SU-DHL-6 (cell line): ENCODE measurements around the gene PPARA.

Source experiments
- H2AFZ ChIP-seq: fragments of 200-600 bp; sonication (generic); 2 replicates; pipeline ENCODE4 v1.6.1; 2014; ENCODE audit warnings: low read depth, mild to moderate bottlenecking, moderate library complexity, mixed read lengths, antibody characterized with exemption, low read length; ENCODE audit not compliant: severe bottlenecking
- H3F3A ChIP-seq: fragments of 200-600 bp; shearing (Covaris generic); 2 replicates; pipeline ENCODE4 v1.6.0; 2016; ENCODE audit warnings: antibody characterized with exemption, mild to moderate bottlenecking; ENCODE audit not compliant: insufficient read depth
- H3K27ac ChIP-seq: fragments of 200-600 bp; sonication (generic); 2 replicates; pipeline ENCODE4 v1.5.1; 2016; ENCODE audit warnings: low read depth, mild to moderate bottlenecking, low read length, moderate library complexity, mixed read lengths
- H3K27me3 ChIP-seq: fragments of 200-600 bp; sonication (generic), shearing (Covaris generic); 2 replicates; pipeline ENCODE4 v1.6.0; 2014; ENCODE audit warnings: mild to moderate bottlenecking, low read length
- H3K36me3 ChIP-seq: fragments of 200-600 bp; sonication (generic); 2 replicates; pipeline ENCODE4 v1.6.1; 2014; ENCODE audit warnings: mild to moderate bottlenecking, low read length, mixed read lengths
- H3K4me2 ChIP-seq: fragments of 300-600, 200-600 bp; shearing (Covaris generic), sonication (generic); 2 replicates; pipeline ENCODE4 v1.6.0; 2014; ENCODE audit warnings: low read length, low read depth, mild to moderate bottlenecking; ENCODE audit not compliant: poor library complexity, severe bottlenecking
- H3K4me3 ChIP-seq: fragments of 200-600 bp; sonication (generic); 2 replicates; pipeline ENCODE4 v1.5.1; 2014; ENCODE audit warnings: antibody characterized with exemption, low read length, mild to moderate bottlenecking, mixed read lengths; ENCODE audit not compliant: insufficient read depth, poor library complexity, severe bottlenecking
- H3K79me2 ChIP-seq: fragments of 200-600 bp; sonication (generic); 2 replicates; pipeline ENCODE4 v1.6.1; 2014; ENCODE audit warnings: mild to moderate bottlenecking, low read length, moderate library complexity; ENCODE audit not compliant: insufficient read depth
- H3K9ac ChIP-seq: fragments of 200-600 bp; sonication (generic); 2 replicates; pipeline ENCODE4 v1.7.0; 2014; ENCODE audit warnings: mild to moderate bottlenecking, low read length
- H3K9me2 ChIP-seq: fragments of 200-600 bp; sonication (generic); replicated peaks from 2 replicates; pipeline ENCODE4 v1.6.1; 2014; ENCODE audit warnings: low read length; ENCODE audit not compliant: insufficient read depth
- H3K9me3 ChIP-seq: fragments of 200-600 bp; sonication (generic); 2 replicates; pipeline ENCODE4 v1.6.1; 2014; ENCODE audit warnings: low read length, mixed read lengths; ENCODE audit not compliant: insufficient read depth
- H4K20me1 ChIP-seq: fragments of 200-600 bp; sonication (generic); 2 replicates; pipeline ENCODE4 v1.6.1; 2014; ENCODE audit warnings: low read depth, mild to moderate bottlenecking, antibody characterized with exemption, low read length, moderate library complexity, mixed read lengths
- CTCF ChIP-seq: fragments of 200-600 bp; sonication (generic); IDR thresholded peaks from one replicate; pipeline ENCODE4 v1.5.1; 2017; ENCODE audit warnings: antibody characterized with exemption, mild to moderate bottlenecking, low read length, moderate library complexity; ENCODE audit not compliant: insufficient read depth, poor library complexity, severe bottlenecking
- EZH2phosphoT487 ChIP-seq: fragments of 200-600 bp; sonication (generic), shearing (Covaris generic); conservative IDR thresholded peaks from 2 replicates; pipeline ENCODE4 v1.6.1; 2018; ENCODE audit warnings: mild to moderate bottlenecking, antibody characterized with exemption, low read length, moderate library complexity, mixed read lengths

The PPARA gene

GRCh38 chr22:46165977-46166376, 15.7 kb downstream of the PPARA start:
- Histone ChIP-seq H3K9me2 (no peaks in the 10 kb centered on the region), H3K9me3 (no peaks in the 10 kb centered on the region), H2AFZ (no peak overlapping the region), H4K20me1 (no peaks in the 10 kb centered on the region), H3F3A (no peaks in the 10 kb centered on the region), H3K4me3 (no peak overlapping the region), H3K27ac (no peak overlapping the region), H3K36me3 (no peaks in the 10 kb centered on the region), H3K9ac (no peak overlapping the region), H3K27me3 (no peaks in the 10 kb centered on the region), H3K4me2 (no peak overlapping the region), H3K79me2 (no peaks in the 10 kb centered on the region)
- TF ChIP-seq EZH2phosphoT487 (no peak), CTCF (no peak)

GRCh38 chr22:46169628-46170027, 19.3 kb downstream of the PPARA start:
- Histone ChIP-seq H3K27me3 (no peaks in the 10 kb centered on the region), H3K9ac (no peak overlapping the region), H3K9me3 (no peaks in the 10 kb centered on the region), H3K27ac (no peak overlapping the region), H3K4me2 (no peak overlapping the region), H3K9me2 (no peaks in the 10 kb centered on the region), H2AFZ (no peak overlapping the region), H3F3A (no peaks in the 10 kb centered on the region), H3K36me3 (no peaks in the 10 kb centered on the region), H4K20me1 (no peaks in the 10 kb centered on the region), H3K79me2 (no peaks in the 10 kb centered on the region), H3K4me3 (no peak overlapping the region)
- TF ChIP-seq CTCF (no peak), EZH2phosphoT487 (no peak)

GRCh38 chr22:46171940-46172339, 21.6 kb downstream of the PPARA start:
- no peak overlapping the region for H2AFZ ChIP-seq
- H3K27me3 ChIP-seq = no peaks in the 10 kb centered on the region
- no peaks in the 10 kb centered on the region for H3F3A ChIP-seq
- H4K20me1 ChIP-seq = no peaks in the 10 kb centered on the region
- H3K4me2 ChIP-seq = no peak overlapping the region
- H3K27ac ChIP-seq = no peak overlapping the region
- no peak overlapping the region for H3K4me3 ChIP-seq
- no peak overlapping the region for H3K9ac ChIP-seq
- TF ChIP-seq EZH2phosphoT487 = no peak
- TF ChIP-seq CTCF = no peak
- no peaks in the 10 kb centered on the region for H3K36me3 ChIP-seq
- H3K9me3 ChIP-seq = no peaks in the 10 kb centered on the region
- H3K9me2 ChIP-seq = no peaks in the 10 kb centered on the region
- no peaks in the 10 kb centered on the region for H3K79me2 ChIP-seq
